ENCODE data around the gene EAF1. TPM values are rescaled to one million over a fixed set of nuclear protein-coding genes. Genes with fewer than 3 reads are reported as not detected.
"Not testable (repeated sequence)": the region's sequence is repeated elsewhere in the genome, so short reads cannot be mapped to it uniquely, and the experiment has no call there.

Gene EAF1
- total RNA-seq, 1 experiment from 2014 or later, result 32.1 TPM

GRCh38 chr3:15456321-15456720, 28.9 kb downstream of the EAF1 start:
- ATAC-seq (no peak), DNase-seq (ENCODE audit: low read depth, low spot score) (no peak)
- H2AFZ ChIP-seq (ENCODE audit: low read depth, low read length, poor library complexity, severe bottlenecking), result no peak overlapping the region
- RAD21 ChIA-PET (ENCODE audit: low non-redundant PET in 1 of 2, low total read pairs in 2 of 2, uncharacterized antibody in 2 of 2, unreplicated experiment in 2 of 2), result no interaction called here
- H4K20me1 ChIP-seq (ENCODE audit: insufficient read depth), result no peaks in the 10 kb centered on the region
- no peak overlapping the region for H3K4me2 ChIP-seq (ENCODE audit: low read length)
- H3K9me3 ChIP-seq (ENCODE audit: control insufficient read depth in 1 of 2, insufficient read depth in 1 of 2, low read depth in 1 of 2, low read length in 2 of 2), result no peaks in the 10 kb centered on the region
- TF ChIP-seq POLR2A (IDR thresholded peaks at IDR 0.05; ENCODE audit: borderline replicate concordance, extremely low read depth, insufficient read depth, insufficient read length), result no peak
- no peak for TF ChIP-seq FOSL1 (IDR thresholded peaks at IDR 0.05; ENCODE audit: low read depth)
- TF ChIP-seq ZFX (IDR thresholded peaks at IDR 0.05), result no peak
- no peak for TF ChIP-seq JUND (IDR thresholded peaks at IDR 0.05)
- no peak for TF ChIP-seq ZNF274 (IDR thresholded peaks at IDR 0.05; ENCODE audit: low read depth, low read length)
- no peak for TF ChIP-seq ELF1 (IDR thresholded peaks at IDR 0.05; ENCODE audit: borderline replicate concordance, low read depth)
- TF ChIP-seq, protein P1, sequence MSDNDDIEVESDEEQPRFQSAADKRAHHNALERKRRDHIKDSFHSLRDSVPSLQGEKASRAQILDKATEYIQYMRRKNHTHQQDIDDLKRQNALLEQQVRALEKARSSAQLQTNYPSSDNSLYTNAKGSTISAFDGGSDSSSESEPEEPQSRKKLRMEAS (IDR thresholded peaks at IDR 0.05), result no peak
- no peak for TF ChIP-seq RAD21 (IDR thresholded peaks at IDR 0.05; ENCODE audit: low read depth)
- no peak for TF ChIP-seq EZH2 (IDR thresholded peaks at IDR 0.05)
- TF ChIP-seq, protein P2, sequence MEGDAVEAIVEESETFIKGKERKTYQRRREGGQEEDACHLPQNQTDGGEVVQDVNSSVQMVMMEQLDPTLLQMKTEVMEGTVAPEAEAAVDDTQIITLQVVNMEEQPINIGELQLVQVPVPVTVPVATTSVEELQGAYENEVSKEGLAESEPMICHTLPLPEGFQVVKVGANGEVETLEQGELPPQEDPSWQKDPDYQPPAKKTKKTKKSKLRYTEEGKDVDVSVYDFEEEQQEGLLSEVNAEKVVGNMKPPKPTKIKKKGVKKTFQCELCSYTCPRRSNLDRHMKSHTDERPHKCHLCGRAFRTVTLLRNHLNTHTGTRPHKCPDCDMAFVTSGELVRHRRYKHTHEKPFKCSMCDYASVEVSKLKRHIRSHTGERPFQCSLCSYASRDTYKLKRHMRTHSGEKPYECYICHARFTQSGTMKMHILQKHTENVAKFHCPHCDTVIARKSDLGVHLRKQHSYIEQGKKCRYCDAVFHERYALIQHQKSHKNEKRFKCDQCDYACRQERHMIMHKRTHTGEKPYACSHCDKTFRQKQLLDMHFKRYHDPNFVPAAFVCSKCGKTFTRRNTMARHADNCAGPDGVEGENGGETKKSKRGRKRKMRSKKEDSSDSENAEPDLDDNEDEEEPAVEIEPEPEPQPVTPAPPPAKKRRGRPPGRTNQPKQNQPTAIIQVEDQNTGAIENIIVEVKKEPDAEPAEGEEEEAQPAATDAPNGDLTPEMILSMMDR (IDR thresholded peaks at IDR 0.05 in 2 of 3, conservative IDR thresholded peaks at IDR 0.05 in 1 of 3; ENCODE audit: borderline replicate concordance in 1 of 3, insufficient read depth in 1 of 3, low read depth in 2 of 3, low read length in 2 of 3), result no peak
- no peak for TF ChIP-seq SRF (IDR thresholded peaks at IDR 0.05; ENCODE audit: low read depth)
- TF ChIP-seq EGR1 (IDR thresholded peaks at IDR 0.05; ENCODE audit: low read depth), result no peak
- TF ChIP-seq YY1 (IDR thresholded peaks at IDR 0.05; ENCODE audit: extremely low read depth, insufficient replicate concordance, low read depth, low read length), result no peak
- H3K79me2 ChIP-seq (ENCODE audit: insufficient read depth, low read length), result no peaks in the 10 kb centered on the region
- no TSS peak for BruUV-seq (replicated peaks)
- H3K27ac ChIP-seq (ENCODE audit: low read depth, low read length), result no peak overlapping the region
- peaks cover 0 to 6% of the 10 kb centered on the region in 2 experiments; a peak in 1 of 4 replicates for H3K4me1 ChIP-seq (ENCODE audit: control insufficient read depth in 1 of 2, insufficient read depth in 2 of 2, low read length in 2 of 2)
- intact Hi-C loops (cut with micrococcal nuclease), result no loop called here
- 0 out of 2 replicates have a peak, but pooled peaks cover 3% of the 10 kb centered on the region for H3K9me2 ChIP-seq (ENCODE audit: insufficient read depth)
- POLR2A ChIA-PET, result no interaction called here
- no peaks in the 10 kb centered on the region for H3K36me3 ChIP-seq (ENCODE audit: control insufficient read depth in 1 of 2, insufficient read depth in 2 of 2, low read length in 2 of 2)
- no peaks in the 10 kb centered on the region for H3K27me3 ChIP-seq (ENCODE audit: insufficient read depth, low read length)
- H3K4me3 ChIP-seq (replicated peaks in 1 of 2; ENCODE audit: low read depth in 1 of 2, low read length in 2 of 2), result no peak overlapping the region
- CTCF ChIA-PET, result no interaction called here
- H3K9ac ChIP-seq (ENCODE audit: low read length), result no peak overlapping the region

GRCh38 chr3:15456915-15457314, 29.5 kb downstream of the EAF1 start:
- H3K4me1 ChIP-seq (ENCODE audit: control insufficient read depth in 1 of 2, insufficient read depth in 2 of 2, low read length in 2 of 2); ATAC-seq; DNase-seq (ENCODE audit: low read depth, low spot score); CTCF ChIA-PET; H3K4me2 ChIP-seq (ENCODE audit: low read length); BruUV-seq (replicated peaks); H3K9me2 ChIP-seq (ENCODE audit: insufficient read depth); intact Hi-C loops (cut with micrococcal nuclease); H3K36me3 ChIP-seq (ENCODE audit: control insufficient read depth in 1 of 2, insufficient read depth in 2 of 2, low read length in 2 of 2); H3K27me3 ChIP-seq (ENCODE audit: insufficient read depth, low read length); H3K79me2 ChIP-seq (ENCODE audit: insufficient read depth, low read length); H3K4me3 ChIP-seq (replicated peaks in 1 of 2; ENCODE audit: low read depth in 1 of 2, low read length in 2 of 2); POLR2A ChIA-PET; H3K9me3 ChIP-seq (ENCODE audit: control insufficient read depth in 1 of 2, insufficient read depth in 1 of 2, low read depth in 1 of 2, low read length in 2 of 2); RAD21 ChIA-PET (ENCODE audit: low non-redundant PET in 1 of 2, low total read pairs in 2 of 2, uncharacterized antibody in 2 of 2, unreplicated experiment in 2 of 2); H2AFZ ChIP-seq (ENCODE audit: low read depth, low read length, poor library complexity, severe bottlenecking); H3K9ac ChIP-seq (ENCODE audit: low read length); H3K27ac ChIP-seq (ENCODE audit: low read depth, low read length); H4K20me1 ChIP-seq (ENCODE audit: insufficient read depth): not testable (repeated sequence)

All from HCT116 (cell line).